IPS DF 4.7 (cell line): ENCODE data around the gene GRWD1.
"Not testable (repeated sequence)": the region's sequence is repeated elsewhere in the genome, so short reads cannot be mapped to it uniquely, and the experiment has no call there.

ENCODE experiments used
- DNase-seq: peaks from one replicate; pipeline ENCODE4 v3.0.0-alpha.2; 2013; ENCODE audit warnings: low spot score; ENCODE audit errors: extremely low read depth

Gene GRWD1

DNA sequence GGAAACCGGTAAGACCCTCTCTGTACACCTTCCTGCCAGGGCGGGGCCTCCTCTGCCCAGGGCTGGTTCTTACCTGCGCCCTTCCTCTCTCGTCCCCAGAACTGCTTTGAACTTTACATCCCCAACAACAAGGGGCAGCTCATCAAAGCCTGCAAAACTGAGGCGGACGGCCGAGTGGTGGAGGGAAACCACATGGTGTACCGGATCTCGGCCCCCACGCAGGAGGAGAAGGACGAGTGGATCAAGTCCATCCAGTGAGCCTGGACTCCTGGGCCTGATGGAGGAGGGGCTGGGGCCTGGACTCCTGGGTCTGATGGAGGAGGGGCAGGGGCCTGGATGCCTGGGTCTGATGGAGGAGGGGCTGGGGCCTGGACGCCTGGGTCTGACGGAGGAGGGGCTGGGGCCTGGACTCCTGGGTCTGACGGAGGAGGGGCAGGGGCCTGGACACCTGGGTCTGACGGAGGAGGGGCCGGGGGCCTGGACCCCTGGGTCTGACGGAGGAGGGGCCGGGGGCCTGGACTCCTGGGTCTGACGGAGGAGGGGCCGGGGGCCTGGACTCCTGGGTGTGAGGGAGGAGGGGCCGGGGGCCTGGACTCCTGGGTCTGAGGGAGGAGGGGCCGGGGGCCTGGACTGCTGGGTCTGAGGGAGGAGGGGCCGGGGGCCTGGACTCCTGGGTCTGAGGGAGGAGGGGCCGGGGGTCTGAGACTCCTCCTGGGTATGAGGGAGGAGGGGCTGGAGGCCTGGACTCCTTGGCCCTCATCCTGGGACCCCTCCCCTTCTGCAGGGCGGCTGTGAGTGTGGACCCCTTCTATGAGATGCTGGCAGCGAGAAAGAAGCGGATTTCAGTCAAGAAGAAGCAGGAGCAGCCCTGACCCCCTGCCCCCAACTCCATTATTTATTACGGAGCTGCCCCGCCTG, 32.8 kb downstream of the GRWD1 start:
- DNase-seq, result no peak

DNA sequence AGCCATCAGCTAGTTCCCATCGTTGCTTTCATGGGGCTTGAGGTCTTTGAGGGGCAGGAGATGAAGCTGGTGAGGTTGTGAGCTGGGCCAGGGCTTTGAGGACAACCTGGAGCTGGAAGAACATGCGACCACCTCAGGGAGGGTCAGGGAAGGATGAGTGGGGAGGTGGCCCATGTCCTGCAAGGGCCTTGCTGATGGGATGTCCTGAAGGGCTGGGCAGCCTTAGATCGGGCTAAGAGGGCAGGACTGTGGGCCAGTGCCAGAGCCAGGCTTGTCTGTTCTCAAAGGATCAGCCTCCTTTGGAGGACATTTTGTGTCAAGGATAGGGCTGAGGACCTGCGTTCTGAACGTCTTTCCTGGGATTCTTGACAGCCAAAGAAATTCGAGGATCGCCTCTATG, 33.9 kb downstream of the GRWD1 start:
- DNase-seq, result no peak

DNA sequence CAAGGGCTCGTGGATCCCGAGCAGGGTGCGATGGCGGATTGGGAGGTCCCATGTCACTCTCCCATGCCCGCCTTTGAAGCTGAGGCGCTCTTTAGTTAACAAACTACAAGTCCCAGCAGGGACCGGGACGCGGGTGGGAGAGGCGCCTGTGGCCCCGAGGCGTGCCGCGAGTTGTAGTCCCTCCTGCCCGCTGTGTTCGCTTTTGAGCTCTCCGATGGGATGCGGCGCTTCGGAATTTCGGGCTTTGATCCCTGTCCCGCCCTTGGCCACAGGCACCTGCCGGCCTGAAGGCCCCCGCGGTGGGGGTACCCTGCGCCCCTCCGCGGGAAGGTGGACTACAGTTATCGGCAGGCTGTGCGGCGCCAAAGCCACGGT, 34.4 kb downstream of the GRWD1 start:
- no peak for DNase-seq

DNA sequence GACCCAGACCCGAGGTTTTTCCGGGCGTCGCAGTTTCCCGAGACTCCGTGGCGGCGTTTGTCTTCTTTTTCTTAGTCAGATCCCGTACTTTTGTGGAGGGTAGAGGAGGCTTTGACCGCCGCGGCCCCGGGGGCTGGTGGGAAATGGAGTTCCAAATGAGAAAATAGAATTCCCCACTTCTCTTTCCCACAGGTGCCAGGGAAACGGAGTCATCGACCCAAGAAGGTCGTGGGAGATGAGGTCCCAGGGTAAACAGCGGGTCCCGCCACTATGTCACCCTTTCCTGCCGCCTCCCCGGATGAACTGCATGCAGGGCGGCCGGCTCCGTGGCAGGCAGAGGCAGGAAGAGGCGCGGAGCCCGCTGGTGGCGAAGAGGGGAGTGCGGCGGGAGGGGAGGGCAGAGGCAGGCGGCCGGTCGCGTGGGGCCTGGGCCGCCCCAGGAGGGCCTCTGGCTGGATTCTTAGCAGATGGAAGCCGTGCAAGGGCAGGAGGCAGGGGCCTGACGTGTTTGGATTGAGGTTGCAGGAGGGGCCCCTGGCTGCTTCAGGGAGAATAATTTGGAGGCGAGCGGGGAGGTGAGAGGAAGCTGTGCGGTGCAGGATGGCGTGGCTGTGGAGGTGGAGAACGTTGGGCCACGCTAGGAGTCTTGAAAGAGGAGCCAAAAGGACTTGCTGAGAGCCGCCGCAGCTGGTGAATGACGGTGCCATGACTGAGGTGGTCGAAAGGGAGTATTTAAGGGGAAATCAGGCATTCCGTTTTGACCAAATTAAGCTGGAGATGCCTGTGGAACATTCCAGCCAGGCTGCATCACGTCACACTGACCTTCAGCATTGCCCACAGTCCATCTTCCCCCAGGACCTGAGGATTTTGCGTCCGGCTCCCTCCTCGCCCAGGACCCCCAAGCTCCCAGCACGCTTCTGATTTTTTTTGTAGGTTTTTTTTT, 35.0 kb downstream of the GRWD1 start:
- no peak for DNase-seq

DNA sequence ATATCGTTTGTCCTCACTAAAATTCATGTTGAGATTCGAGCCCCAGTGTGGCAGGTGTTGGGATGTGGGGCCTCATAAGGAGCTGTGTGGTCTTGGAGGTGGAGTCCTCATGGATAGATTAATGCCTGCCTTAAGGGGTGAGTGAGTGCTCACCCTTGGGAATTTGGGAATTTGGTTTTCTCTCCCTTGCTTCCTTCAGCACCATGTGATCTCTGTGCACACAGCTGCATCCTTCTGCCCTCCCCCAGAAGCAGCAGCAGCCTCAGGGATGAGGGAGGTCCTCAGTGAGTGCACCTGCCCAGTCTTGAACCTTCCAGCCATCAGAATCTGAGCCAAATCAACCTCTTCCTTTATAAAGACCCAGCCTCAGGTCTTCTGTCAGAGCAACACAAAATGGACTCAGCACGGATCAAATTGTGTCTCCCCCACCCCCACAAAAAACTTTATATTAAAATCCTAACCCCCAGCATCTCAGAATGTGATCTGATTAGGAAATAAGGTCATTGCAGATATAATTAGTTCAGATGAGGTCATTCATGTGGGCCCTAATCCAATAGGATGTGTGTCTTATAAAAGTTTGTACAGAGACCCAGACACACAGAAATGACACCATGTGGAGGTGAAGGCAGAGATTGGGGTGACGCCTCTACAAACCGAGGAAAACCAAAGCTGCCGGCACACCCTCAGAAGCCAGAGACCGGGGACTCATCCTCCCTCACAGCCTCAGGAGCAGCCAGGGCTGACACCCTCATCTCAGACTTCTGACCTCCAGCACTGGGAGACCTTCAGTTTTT, 36.3 kb downstream of the GRWD1 start:
- DNase-seq, result no peak

DNA sequence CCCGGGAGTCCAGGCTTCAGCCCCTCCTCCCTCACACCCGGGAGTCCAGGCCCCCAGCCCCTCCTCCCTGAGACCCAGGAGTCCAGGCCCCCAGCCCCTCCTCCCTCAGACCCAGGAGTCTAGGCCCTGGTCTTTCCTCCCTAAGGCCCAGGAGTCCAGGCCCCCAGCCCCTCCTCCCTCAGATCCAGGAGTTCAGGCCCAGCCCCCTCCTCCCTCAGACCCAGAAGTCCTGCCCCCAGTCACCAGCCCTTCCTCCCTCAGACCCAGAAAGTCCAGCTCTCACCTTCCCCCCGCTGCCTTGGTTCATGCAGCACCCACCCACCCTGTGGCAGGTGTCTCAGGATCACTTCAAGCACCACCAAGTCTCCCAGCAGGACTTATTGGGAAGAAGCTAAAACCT, 37.5 kb downstream of the GRWD1 start:
- DNase-seq, result no peak

DNA sequence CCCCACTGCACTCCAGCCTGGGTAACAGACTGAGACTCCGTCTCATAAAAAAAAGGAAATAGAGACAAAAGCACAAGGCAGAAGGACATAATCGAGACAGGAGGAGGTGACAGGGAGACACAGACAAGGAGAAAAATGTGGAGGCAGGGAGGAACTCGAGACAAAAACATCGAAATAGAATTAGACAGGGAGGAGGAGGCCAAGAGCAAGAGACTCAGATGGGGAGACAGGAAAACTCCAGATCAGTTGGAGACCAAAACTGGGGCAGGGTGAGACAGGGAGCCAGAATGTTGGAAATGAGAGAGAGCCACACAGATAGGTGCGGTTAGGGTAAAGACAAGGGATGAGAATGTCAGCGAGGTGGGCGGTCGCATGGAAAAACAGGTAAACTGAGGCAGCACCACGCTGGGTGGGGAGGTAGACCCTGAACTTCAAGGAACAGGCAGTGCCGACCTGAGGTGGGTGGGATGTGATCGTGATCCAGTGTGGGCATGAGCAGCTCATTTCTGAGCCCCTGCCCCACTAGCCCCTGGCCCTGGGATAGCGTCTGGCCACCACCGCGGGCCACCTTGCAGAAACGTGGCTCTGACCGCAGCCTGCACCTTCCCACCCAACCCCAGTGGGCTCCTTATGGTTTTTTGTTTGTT, 38.6 kb downstream of the GRWD1 start:
- DNase-seq, result no peak

DNA sequence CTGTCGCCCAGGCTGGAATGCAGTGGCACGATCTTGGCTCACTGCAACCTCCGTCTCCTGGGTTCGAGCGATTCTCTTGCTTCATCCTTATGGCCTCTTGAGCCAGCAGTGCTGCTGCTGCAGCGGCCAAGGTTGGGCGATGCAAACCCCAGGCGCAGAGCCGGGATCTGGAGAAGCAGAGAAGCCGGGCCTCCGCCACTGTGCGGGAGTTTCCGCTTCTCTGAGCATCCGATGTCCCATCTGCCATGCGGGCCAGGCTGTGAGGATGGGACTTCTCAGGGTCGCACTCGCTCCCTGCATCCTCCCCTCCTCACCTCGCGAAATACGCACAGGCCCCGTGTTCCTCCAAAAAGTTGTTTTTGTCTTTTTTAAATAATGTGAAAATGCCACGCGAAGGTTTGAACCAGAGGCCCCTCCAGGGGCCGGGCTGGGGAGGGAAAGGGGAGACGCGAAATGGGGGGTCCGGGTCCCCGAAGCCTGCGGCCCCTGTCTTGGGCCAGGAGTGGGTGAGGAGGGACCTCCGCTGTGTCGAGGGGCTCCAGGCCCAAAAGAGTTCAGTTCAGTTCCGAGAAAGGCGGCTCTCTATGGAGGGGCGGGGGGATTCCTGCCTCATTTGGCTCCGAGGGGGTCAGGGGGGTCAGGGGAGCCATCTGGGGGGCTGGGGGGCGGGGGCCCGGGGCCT, 39.3 kb downstream of the GRWD1 start:
- DNase-seq, result no peak

DNA sequence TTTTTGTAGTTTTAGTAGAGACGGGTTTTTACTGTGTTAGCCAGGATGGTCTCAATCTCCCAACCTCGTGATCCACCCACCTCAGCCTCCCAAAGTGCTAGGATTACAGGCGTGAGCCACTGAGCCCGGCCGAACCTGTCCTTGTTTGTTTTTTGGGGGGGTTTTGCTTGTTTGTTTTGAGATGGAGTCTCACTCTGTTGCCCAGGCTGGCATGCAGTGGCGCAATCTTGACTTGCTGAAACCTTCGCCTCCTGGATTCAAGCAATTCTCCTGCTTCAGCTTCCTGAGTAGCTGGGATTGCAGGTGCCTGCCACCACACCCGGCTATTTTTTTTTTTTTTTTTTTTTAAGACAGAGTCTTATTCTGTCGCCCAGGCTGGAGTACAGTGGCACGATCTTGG, 40.9 kb downstream of the GRWD1 start:
- not testable (repeated sequence) for DNase-seq

DNA sequence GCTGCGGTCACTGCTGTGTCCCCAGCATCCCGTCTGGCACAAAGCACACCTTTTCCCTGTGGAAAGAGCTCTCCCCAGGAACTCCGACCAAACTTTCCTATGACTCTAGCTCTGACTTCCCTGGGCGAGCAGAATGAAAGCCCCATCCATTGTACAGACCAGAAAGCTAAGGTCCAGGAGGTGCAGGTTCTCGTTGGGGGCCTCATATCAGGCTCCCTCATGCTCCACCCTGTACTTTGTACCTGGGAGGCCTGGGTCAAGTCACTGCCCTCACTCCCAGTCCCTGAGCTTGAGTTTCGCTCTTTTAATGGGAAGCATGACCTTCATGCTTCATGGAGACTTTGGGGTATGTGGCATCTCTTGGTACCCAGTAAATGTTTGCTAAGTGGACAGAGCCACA, 41.8 kb downstream of the GRWD1 start:
- no peak for DNase-seq

DNA sequence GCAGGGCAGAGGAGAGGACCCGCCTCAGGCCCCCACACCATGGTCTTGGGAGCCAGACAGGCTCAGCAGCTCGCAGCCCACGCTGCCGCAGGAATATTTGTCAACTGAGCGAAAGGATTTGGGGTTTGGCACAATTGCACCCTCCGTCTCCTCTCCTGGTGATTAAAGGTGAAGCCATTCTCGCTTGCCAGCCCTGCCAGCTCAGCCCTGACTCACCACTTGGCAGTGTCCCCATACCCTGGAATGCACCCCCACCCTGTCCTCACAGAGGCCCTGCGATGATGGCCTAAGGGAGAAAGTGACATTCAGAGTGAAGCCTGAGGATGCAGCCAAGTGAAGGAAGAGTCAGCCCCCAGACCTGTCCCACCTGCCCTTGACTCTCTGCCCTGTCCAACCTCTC, 42.2 kb downstream of the GRWD1 start:
- no peak for DNase-seq

DNA sequence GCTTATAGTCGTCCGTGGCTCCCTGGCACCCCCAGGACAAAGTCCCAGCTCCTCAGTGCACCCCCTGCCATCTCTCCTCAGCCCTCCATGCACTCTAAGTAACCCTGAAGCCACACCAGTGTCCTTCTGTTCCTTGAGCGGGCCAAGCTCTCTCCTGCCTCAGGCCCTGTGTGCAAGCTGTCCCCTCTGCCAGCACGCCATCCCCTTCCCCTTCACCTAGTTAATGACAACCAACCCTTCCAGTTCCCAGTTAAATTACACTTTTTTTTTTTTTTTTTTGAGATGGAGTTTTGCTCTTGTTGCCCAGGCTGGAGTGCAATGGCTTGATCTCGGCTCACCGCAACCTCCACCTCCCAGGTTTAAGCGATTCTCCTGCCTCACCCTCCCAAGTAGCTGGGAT, 42.7 kb downstream of the GRWD1 start:
- not testable (repeated sequence) for DNase-seq

DNA sequence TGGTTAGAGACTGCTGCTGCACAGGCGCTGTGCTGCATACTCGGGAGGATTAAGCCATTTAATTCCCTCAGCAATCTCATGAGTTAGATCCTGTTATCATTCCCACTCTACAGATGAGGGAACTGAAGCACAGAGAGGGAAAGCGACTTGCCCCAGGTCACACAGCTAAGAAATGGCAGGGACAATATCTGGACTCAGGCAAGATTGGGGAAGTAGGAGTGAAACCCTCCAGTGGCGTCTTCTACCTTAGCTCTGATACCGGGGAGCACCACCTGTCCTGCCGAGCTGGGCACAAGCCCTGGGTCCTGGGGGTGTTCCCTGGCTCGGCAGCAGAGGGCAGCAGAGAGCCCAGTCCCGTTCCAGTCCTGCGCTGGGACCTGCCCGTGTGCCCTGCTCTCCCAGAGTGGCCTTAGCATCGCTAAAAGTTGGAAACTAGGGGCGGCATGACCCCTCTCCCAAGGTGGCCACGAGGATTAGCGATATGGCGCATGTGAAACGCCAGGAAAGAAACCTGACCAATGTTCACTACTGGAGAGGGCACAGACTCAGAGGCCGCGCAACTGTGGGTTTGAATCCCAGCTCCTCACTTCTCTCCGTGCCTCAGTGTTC, 43.9 kb downstream of the GRWD1 start:
- no peak for DNase-seq

DNA sequence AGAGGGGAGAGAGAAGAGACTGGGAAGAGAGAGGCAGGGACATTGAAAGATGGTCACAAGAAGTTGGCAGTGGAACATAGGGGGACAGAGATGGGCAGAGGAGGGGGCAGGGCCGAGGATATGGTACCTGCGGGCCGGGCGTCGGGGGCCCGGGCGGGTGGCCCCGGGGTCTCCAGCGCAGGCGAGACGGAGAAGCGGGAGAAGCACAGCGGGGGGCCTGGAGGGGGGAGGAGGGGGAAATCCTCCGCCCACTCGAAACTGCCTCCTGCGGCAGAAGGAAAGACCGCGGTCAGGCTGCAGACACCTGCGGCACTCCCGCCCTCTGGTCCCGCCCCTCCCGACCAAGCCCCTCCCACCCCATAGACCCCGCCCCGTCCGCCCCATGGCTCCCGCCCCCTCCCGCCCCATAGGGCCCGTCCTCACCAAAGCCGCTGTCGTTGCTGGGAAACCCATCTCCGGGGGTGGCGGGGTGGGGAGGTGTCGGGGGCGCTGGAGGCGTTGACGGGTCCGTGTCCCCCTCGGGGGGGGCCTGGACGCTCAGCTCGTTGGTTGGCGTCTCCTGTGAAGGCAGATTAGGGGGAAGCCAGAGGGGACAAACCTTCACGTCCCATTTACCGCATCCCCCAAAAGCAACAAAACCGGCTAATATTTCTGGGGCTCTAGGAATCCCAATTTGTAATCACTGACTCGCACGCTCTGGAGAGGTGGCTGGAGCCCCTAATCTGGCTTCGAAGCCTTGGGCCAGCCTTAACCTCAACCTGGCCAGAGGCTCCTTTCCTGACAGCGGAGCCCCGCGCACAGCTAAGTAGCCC, 45.4 kb downstream of the GRWD1 start:
- no peak for DNase-seq

DNA sequence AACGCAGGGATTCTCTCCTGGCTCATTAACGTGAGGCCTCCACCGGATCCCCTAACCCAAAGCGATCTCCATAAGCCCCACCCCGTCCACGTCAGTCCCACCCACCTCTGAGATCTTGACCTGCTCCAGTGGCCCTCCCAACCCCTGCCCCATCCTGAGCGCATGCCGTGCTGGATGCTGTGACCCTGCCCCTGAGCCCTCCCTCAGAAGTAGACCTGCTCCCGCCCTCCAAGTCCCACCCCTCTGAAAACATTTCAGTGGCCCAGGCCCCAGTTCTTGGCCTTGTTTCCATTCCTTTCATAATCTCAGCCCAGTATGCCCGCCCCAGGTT, 46.0 kb downstream of the GRWD1 start:
- DNase-seq, result peak; percentile 75

DNA sequence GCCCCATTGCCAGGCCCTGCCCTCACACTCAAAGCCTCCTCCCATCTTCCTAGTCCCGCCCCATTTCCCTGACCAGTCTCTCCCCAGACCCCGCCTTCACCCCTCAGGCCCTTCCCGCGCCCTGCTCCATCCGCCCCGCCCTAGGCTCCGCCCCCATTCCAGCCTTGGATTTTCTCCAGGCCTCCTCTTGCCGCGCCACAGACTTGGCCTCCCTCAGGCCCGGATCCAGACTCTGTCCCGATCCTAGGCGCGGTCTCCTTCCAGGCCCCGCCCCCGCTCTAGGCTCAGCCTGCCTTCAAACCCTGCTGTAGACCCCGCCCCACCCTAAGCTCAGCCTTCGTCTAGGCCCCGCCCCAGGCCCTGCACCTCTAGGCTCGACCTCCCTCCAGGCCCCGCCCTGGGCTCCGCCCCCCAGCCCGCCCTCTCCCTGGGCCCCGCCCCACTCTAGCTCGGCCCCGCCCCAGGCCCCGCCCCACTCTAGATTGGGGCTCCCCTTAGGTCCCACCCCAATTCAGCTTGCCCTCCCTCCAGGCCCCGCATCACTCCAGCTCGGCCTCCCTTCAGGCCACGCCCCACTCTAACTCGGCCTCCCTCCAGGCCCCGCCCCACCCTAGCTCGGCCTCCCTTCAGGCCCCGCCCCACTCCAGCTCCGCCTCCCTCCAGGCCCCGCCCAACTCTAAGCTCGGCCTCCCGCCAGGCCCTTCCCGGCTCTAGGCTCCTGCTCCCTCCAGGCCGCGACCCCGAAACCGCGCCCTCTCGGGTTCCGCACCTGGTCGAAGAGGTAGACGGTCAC, 47.3 kb downstream of the GRWD1 start:
- DNase-seq, result peak; percentile 82

DNA sequence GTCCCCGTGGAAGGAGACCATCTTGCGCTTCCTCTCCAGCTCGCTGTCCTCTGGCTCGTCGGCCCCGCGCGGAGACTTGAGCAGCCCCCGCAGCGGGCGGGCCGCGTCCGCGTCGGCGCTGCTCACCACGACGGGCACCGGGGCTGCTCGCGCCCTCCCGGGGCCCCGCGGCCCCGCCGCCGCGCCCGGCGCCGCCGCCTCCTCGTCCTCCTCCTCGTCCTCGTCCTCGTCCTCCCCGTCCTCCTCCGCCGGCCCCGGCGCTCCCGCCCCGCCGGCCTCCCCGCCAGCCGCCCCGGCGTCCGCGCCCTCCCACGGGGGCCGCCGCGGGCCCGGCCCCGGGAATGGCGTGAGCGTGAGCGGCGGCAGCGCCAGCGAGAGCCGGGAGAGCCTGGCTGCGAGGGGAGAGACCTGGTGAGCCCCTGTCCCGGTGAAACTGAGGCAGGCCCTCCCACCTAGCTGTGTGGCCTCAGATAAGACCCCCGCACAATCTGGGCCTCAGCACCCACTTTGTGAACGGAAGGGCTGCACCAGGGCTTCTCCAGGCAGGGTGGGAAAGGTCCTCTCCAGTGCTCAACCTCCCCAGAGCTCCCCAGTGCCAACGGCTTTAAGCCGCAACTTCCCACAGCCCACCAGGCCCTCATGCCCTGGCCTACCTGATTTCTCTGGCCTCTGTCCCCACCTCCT, 48.1 kb downstream of the GRWD1 start:
- no peak for DNase-seq

DNA sequence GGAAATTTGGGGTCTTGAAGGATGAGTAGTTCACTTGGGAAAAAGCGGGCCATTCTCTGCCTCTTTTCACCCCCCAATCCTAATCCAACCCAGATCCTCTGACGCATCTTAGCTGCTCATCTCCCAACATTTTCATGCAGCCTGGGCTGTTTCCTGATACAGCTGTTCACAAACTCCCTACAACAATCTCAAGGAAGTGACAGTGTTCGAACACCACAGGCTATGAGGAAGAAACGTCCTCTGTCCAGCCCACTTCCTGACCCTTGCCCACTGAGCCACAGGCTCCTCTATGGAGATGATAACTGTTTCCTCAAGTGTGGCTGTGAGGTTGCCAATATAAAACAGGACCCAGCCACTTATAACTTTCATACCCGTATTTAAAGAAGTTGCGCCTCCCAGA, 49.6 kb downstream of the GRWD1 start:
- DNase-seq, result no peak
